Astrocyte of the spinal cord (primary cell): Measurements from ENCODE around the gene C19orf67.

Experiments used
- DNase-seq: peaks from one replicate; pipeline ENCODE4 v3.0.0; 2011; ENCODE audit warnings: low read depth, low spot score
- H3K4me3 ChIP-seq: 2 replicates; pipeline ENCODE4 v1.5.1; 2011; ENCODE audit warnings: low read depth, mild to moderate bottlenecking, low read length, moderate library complexity
- in situ Hi-C: cut with HindIII; loops from 2 replicates; pipeline ENCODE4 v1.10.0; 2017; ENCODE audit warnings: low sequenced_read_pairs
- TF ChIP-seq, protein P1 (sequence below): IDR thresholded peaks from 2 replicates; pipeline ENCODE4 v1.5.1; 2012; ENCODE audit warnings: low read depth, mild to moderate bottlenecking, low read length, inconsistent platforms

The C19orf67 gene

GRCh38 chr19:14093117-14093823, 7.7 kb upstream of the C19orf67 start:
- in situ Hi-C loops: loop anchor here (25.0 kb wide), 1 partner anchor 206 kb away; the partner anchor contains the start of gene NANOS3

GRCh38 chr19:14091813-14092462, 6.4 kb upstream of the C19orf67 start:
- in situ Hi-C loops: loop anchor here (25.0 kb wide), 1 partner anchor 205 kb away; the partner anchor contains the start of gene NANOS3
- no peak for DNase-seq
- peak overlapping the region; percentile 70 for H3K4me3 ChIP-seq

More at GRCh38 chr19:14093117-14093823, 7.7 kb upstream of the C19orf67 start:
- DNase-seq: no peak
- TF ChIP-seq, protein P1, sequence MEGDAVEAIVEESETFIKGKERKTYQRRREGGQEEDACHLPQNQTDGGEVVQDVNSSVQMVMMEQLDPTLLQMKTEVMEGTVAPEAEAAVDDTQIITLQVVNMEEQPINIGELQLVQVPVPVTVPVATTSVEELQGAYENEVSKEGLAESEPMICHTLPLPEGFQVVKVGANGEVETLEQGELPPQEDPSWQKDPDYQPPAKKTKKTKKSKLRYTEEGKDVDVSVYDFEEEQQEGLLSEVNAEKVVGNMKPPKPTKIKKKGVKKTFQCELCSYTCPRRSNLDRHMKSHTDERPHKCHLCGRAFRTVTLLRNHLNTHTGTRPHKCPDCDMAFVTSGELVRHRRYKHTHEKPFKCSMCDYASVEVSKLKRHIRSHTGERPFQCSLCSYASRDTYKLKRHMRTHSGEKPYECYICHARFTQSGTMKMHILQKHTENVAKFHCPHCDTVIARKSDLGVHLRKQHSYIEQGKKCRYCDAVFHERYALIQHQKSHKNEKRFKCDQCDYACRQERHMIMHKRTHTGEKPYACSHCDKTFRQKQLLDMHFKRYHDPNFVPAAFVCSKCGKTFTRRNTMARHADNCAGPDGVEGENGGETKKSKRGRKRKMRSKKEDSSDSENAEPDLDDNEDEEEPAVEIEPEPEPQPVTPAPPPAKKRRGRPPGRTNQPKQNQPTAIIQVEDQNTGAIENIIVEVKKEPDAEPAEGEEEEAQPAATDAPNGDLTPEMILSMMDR: no peak
- H3K4me3 ChIP-seq: no peak overlapping the region

DNA sequence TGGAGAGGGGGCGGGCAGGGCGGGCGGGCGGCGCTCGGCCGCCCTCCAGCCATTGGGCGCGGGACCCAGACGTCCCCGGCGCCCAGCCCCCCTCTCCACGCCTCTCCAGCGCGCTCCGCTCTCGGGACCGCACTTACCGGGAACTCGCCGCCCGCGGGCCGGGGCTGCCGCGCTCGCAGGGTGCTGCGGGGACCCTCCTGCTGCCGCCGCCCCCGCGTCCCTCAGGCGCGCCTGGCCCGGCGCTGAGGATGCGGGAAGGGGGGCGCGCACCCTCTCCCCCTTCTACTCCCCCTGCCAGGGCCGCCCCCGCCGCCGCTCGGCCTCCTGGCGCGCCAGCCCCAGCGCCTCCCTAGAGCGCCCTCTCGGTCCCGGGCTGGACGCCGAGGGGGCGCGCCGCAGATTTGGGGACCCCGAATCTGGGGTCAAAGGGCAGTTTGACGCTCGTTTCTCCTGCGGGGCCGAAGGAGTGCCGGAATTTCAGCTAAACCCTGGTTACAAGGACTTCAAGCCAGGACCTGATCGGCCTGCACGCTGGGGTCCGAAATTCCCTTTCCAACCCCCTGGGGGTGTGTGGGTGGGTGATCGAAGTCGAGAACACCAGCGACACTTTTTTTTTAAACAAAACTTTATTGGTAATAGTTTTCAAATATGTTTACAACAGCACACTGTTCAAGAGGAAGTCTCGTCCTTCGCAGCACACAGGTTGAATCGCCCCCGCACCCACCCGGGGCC, 5.7 kb upstream of the C19orf67 start:
- in situ Hi-C loops: loop anchor here (25.0 kb wide), 1 partner anchor 204 kb away; the partner anchor contains the start of gene NANOS3
- DNase-seq: peak; percentile 60

More at GRCh38 chr19:14091813-14092462, 6.4 kb upstream of the C19orf67 start:
- TF ChIP-seq, protein P1: no peak

GRCh38 chr19:14090509-14091080, 5.0 kb upstream of the C19orf67 start, which contains the start of gene SAMD1:
Gene SAMD1, minus strand, starts transcription at chr19:14090751.
- in situ Hi-C loops: loop anchor here (25.0 kb wide), 1 partner anchor 203 kb away; the partner anchor contains the start of gene NANOS3
- peak; percentile 95 for DNase-seq
- TF ChIP-seq, protein P1: no peak
- H3K4me3 ChIP-seq: peak within 1 kb of the TSS; percentile 70

More for the DNA sequence above, 5.7 kb upstream of the C19orf67 start:
- TF ChIP-seq, protein P1: peak; percentile 8
- H3K4me3 ChIP-seq: peak overlapping the region; percentile 70

GRCh38 chr19:14089662-14090508, 4.3 kb upstream of the C19orf67 start:
- TF ChIP-seq, protein P1: no peak
- in situ Hi-C loops: loop anchor here (25.0 kb wide), 1 partner anchor 203 kb away; the partner anchor contains the start of gene NANOS3
- peak; percentile 57 for DNase-seq
- peak overlapping the region; percentile 70 for H3K4me3 ChIP-seq
